Upper lobe of right lung (tissue), 1 donor: Measurements from ENCODE around the gene DAZAP2. TPM values are rescaled to one million over a fixed set of nuclear protein-coding genes. Genes with fewer than 3 reads are reported as not detected.
"Not testable (repeated sequence)": the region's sequence is repeated elsewhere in the genome, so short reads cannot be mapped to it uniquely, and the experiment has no call there.

Experiments
- ATAC-seq: fragments of 200-7000 bp; cut with Tn5 transposase; one replicate; pipeline ENCODE4 v1.9.1; 2020; ENCODE audit warnings: mild to moderate bottlenecking, moderate library complexity
- DNase-seq: peaks from one replicate; pipeline ENCODE4 v3.0.0-alpha.2; 2020
- H3K27ac ChIP-seq: fragments of 200-600 bp; one replicate; pipeline ENCODE4 v1.8.0; 2022
- H3K27me3 ChIP-seq: fragments of 200-600 bp; one replicate; pipeline ENCODE4 v1.8.0; 2022; ENCODE audit warnings: mild to moderate bottlenecking
- H3K36me3 ChIP-seq: fragments of 200-600 bp; one replicate; pipeline ENCODE4 v1.8.0; 2022
- H3K4me1 ChIP-seq: fragments of 200-600 bp; one replicate; pipeline ENCODE4 v1.8.0; 2022
- H3K4me3 ChIP-seq: fragments of 200-600 bp; one replicate; pipeline ENCODE4 v1.8.0; 2022; ENCODE audit warnings: mild to moderate bottlenecking
- H3K9me3 ChIP-seq: fragments of 200-600 bp; one replicate; pipeline ENCODE4 v1.8.0; 2022
- intact Hi-C: fragments of 100-400 bp; cut with DNase I; formaldehyde crosslinking; loops from one replicate; pipeline ENCODE4 v1.11.0; 2022
- total RNA-seq: library from RNA; stranded (reverse); fragmentation: NEBNext Ultra II Directional; extraction: Animal tissue kit (Norgen Biotek cat#: 25700); gene quantifications from one replicate; pipeline ENCODE4 v1.2.1, GENCODE V29; 2021
- TF ChIP-seq, protein P1 (sequence below): fragments of 200-600 bp; IDR thresholded peaks from one replicate; pipeline ENCODE4 v1.8.0; 2022; ENCODE audit warnings: antibody characterized with exemption
- donor health status: DM: no; HTN: yes; CAD: no; lungs with severe emphysema.

DAZAP2 gene
- total RNA-seq, 1 donor from 2014 or later: 244 TPM

DNA sequence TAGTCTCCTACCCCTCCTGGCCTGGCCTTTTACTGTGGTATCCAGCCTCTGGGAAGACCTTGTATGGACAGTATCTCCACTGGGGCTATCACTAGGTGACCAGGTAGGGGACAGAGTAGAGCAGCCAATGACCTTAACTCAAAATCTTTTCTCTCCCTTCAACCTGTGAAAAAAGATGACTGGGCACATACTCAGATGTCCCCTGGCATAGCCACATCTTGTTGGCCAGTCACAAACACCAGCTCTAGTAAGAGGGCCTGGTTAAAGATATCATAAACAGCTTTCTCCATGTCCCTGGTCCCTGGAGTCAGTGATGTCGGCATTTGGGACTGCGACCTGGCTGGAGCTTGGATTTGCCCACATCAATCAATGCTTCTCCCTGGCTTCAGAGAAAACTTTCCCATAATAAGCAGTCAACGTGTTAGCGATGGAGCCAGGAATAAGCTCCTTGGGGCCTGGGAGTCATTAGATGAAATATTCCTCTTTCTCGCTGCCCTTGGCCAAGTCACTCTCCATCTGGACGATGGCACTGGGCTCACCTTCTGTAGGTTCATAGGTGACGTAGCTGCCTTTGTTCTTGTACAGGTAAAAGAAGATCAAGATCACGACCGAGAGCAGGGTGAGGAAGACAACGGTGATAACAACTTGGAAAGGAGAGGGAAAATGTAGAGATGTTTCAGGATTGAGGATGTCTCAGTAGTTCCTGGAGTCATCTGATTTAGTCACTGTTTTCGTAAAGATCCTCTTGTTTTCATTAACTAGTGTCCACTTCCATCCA lies 7.0 kb downstream of the DAZAP2 start:
- Histone ChIP-seq H3K4me3 (no peak overlapping the region), H3K36me3 (peaks cover 49% of the 10 kb centered on the region)

DNA sequence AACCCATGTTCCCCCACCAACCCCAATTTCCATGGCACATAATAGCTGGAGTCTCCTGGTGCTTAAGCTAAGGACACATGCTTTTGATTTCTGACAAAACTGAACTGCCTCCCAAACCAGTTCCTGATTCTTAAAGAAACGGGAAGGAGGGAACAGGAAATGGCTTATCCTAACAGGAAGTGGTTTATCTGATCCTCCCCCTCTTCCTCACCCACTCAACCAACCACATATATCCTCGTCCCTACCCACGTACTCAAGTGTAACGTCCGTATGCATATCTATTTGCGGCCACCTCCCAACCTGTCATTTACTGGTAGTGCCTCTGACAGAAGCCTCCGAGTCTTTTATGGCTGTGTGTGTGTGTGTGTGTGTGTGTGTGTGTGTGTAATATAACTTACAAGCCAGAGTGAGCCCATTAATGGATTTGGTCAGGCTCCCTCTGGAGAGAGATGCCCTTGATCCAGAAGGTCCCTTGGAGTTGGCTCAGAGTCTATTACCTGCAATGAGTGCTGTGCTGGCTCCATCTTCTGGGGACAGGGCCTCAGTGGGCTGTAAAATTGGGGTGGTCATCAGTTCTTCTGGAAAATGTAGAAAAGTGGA lies 7.7 kb downstream of the DAZAP2 start:
- no peaks in the 10 kb centered on the region for H3K9me3 ChIP-seq
- H3K4me1 ChIP-seq: peaks cover 43% of the 10 kb centered on the region
- H3K36me3 ChIP-seq: peaks cover 42% of the 10 kb centered on the region
- no peak overlapping the region for H3K4me3 ChIP-seq
- no peaks in the 10 kb centered on the region for H3K27me3 ChIP-seq
- ATAC-seq: peak; percentile 91
- TF ChIP-seq, protein P1, sequence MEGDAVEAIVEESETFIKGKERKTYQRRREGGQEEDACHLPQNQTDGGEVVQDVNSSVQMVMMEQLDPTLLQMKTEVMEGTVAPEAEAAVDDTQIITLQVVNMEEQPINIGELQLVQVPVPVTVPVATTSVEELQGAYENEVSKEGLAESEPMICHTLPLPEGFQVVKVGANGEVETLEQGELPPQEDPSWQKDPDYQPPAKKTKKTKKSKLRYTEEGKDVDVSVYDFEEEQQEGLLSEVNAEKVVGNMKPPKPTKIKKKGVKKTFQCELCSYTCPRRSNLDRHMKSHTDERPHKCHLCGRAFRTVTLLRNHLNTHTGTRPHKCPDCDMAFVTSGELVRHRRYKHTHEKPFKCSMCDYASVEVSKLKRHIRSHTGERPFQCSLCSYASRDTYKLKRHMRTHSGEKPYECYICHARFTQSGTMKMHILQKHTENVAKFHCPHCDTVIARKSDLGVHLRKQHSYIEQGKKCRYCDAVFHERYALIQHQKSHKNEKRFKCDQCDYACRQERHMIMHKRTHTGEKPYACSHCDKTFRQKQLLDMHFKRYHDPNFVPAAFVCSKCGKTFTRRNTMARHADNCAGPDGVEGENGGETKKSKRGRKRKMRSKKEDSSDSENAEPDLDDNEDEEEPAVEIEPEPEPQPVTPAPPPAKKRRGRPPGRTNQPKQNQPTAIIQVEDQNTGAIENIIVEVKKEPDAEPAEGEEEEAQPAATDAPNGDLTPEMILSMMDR: no peak
- H3K27ac ChIP-seq: peak overlapping the region; percentile 70
- DNase-seq: no peak
- intact Hi-C loops: no loop called here

More for the DNA sequence above, 7.0 kb downstream of the DAZAP2 start:
- intact Hi-C loops: no loop called here
- DNase-seq (no peak), ATAC-seq (no peak)
- TF ChIP-seq, protein P1: no peak
- peaks cover 50% of the 10 kb centered on the region for H3K4me1 ChIP-seq
- peak overlapping the region; percentile 36 for H3K27ac ChIP-seq
- H3K27me3 ChIP-seq: no peaks in the 10 kb centered on the region
- H3K9me3 ChIP-seq: no peaks in the 10 kb centered on the region

DNA sequence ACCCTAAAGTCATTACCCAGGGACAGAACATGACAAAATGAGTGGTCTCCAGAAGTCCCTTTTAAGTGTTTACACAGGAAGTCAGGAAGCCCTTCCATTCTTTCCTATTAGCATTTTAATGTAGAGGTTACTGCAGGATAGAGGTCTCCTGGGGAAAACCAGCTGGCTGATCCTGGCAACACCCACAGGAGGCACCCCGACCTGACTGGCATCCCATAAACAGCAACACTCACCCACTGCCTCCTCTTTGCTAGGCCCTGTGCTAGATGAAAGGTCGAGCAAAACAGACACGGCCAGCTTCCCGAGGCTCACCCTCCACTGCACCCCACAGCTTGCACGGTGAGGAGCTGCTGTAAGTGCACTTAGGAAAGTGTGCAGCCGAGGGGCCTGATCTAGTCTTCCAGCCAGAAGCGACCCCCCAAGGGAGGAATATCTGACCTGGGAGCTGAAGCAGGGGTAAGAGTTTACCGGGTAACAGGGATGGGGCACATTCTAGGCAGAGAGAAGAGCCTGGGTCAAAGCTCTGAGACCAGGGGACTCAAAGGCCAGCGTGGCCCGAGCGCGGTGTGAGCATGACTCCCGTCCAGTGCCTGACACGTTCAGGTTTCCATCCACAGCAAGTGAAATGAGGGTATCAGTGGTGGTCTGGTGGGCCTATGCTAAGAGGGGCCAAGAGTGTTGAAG lies 9.0 kb downstream of the DAZAP2 start:
- H3K27ac ChIP-seq: peak overlapping the region; percentile 70
- DNase-seq (no peak), ATAC-seq (peak; percentile 22)
- H3K27me3 ChIP-seq: no peaks in the 10 kb centered on the region
- intact Hi-C loops: no loop called here
- H3K4me3 ChIP-seq: no peak overlapping the region
- no peaks in the 10 kb centered on the region for H3K9me3 ChIP-seq
- TF ChIP-seq, protein P1: no peak
- peaks cover 35% of the 10 kb centered on the region for H3K4me1 ChIP-seq
- peaks cover 29% of the 10 kb centered on the region for H3K36me3 ChIP-seq

DNA sequence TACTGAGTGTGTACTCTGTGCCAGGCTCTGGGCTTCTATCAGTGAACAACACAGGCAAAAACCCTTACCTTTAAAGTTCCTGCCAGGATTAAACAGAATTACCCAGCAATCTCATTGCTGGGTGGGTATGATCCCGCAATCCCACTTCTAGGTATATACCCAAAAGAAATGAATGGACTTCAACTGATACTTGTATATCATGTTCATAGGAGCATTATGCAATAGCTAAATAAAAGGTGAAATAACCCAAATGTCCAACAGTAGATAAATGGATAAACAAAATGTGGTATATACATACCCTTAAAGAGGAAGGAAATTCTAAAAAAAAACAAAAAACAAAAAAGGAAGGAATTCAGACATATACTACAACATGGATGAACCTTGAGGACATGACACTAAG lies 14.7 kb downstream of the DAZAP2 start:
- ATAC-seq (no peak), DNase-seq (no peak)
- TF ChIP-seq, protein P1: no peak
- no peaks in the 10 kb centered on the region for H3K9me3 ChIP-seq
- intact Hi-C loops: no loop called here
- no peaks in the 10 kb centered on the region for H3K36me3 ChIP-seq
- H3K4me1 ChIP-seq: no peaks in the 10 kb centered on the region
- no peak overlapping the region for H3K27ac ChIP-seq
- no peak overlapping the region for H3K4me3 ChIP-seq
- no peaks in the 10 kb centered on the region for H3K27me3 ChIP-seq

DNA sequence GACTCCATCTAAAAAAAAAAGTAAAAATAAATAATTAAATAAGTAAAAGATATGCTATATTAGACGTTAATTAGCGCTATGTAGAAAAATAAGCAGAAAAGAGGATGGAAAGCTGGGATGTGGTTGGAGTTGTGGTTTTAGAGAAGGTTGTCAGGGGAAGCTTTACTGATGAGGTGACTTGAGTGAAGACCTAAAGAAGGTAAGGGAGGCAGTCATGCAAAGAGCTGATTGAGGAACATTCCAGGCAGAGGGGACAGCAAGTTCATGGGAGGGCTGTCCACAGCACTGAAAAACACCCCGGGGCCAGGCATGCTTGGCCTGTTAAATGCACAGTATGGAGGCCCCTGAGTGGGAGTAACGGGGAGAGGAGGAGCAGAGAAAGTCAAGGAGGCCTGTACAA lies 15.9 kb downstream of the DAZAP2 start:
- H3K9me3 ChIP-seq: no peaks in the 10 kb centered on the region
- TF ChIP-seq, protein P1: no peak
- no peaks in the 10 kb centered on the region for H3K36me3 ChIP-seq
- DNase-seq: peak; percentile 43
- H3K27ac ChIP-seq: no peak overlapping the region
- intact Hi-C loops: no loop called here
- ATAC-seq: no peak
- H3K4me3 ChIP-seq: no peak overlapping the region
- H3K27me3 ChIP-seq: no peaks in the 10 kb centered on the region
- H3K4me1 ChIP-seq: no peaks in the 10 kb centered on the region

DNA sequence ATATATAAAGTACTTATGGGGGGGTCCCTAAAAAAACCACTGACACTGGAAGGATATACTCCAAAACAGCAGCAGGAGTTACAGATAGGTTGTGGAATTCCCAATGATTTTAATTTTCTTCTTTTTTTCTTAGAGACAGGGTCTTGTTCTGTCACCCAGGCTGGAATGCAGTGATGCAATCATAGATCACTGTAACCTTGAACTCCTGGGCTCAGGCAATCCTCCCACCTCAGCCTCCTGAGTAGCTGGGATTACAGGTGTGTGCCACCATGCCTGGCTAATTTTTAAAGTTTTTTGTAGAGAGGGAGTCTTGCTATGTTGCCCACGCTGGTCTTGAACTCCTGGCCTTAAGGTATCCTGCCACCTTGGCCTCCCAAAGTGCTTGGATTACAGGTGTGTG lies 21.0 kb downstream of the DAZAP2 start:
- DNase-seq, ATAC-seq, H3K27me3 ChIP-seq, H3K9me3 ChIP-seq, H3K27ac ChIP-seq, intact Hi-C loops, H3K4me1 ChIP-seq, H3K36me3 ChIP-seq, H3K4me3 ChIP-seq: not testable (repeated sequence)
